ENCODE results near the gene LEFTY1. TPM values are rescaled to one million over a fixed set of nuclear protein-coding genes. Genes with fewer than 3 reads are reported as not detected.

The LEFTY1 gene
- total and polyA plus RNA-seq, 4 donors = 0.42 to 1.4 (median 0.87) TPM

DNA sequence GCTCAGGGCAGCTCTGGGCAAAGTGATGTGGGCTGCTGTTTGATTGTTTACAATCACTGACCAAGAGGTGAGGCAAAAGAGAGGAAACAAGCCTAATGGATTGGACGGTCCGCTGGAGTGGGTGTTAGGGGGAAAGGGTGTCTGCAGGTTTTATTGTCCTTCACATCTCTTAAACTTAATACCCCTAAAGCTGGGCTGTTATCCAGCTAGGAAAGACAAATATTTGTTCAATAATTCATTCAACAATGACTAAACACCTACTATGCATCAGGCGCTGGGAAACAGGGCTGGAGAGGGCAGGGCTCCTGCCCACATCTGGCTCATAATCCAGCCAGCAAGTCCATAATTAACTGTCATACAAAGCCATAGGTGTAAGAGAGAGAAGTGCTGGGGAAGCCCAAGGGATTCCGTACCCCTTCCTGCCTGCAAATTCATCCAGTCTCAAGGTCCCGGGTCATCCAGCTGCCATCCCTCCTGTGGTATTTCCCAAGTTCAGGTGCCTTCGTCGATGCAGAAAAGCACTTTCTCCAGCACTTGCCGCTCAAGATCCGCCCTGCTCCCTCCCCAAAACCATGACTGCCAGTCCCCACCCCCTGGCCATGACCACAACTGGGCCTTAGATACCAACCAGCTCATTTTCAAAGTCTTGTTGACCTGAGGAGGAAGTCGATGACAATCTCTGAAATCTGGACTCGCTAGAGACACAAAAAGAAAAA is 17.4 kb downstream of the LEFTY1 start:
- Histone ChIP-seq H3K27me3 (ENCODE audit: control insufficient read depth in 4 of 4, insufficient read depth in 4 of 4, low read length in 3 of 4) (no peaks in the 10 kb centered on the region), H3K4me3 (ENCODE audit: low read depth in 1 of 3, low read length in 3 of 3) (no peak overlapping the region), H3K9me3 (ENCODE audit: control insufficient read depth in 4 of 4, low read length in 3 of 4) (no peaks in the 10 kb centered on the region), H3K4me1 (ENCODE audit: control insufficient read depth in 4 of 4, insufficient read depth in 4 of 4, low read length in 3 of 4) (no peaks in the 10 kb centered on the region), H3K27ac (ENCODE audit: low read depth in 1 of 2, low read length in 2 of 2) (no peak overlapping the region), H3K9ac (ENCODE audit: low read depth in 1 of 2, low read length in 2 of 2) (no peak overlapping the region), H3K36me3 (ENCODE audit: control insufficient read depth in 4 of 4, insufficient read depth in 3 of 4, low read depth in 1 of 4, low read length in 3 of 4) (peaks cover 7 to 73% (median 51%) of the 10 kb centered on the region in 4 donors)
- DNase-seq (ENCODE audit: low spot score) = no peak
- no peak for TF ChIP-seq CTCF (IDR thresholded peaks at IDR 0.05; ENCODE audit: low read depth, low read length, missing input control)
- no peak for TF ChIP-seq HNF4G (IDR thresholded peaks at IDR 0.05)
- TF ChIP-seq, protein P1, sequence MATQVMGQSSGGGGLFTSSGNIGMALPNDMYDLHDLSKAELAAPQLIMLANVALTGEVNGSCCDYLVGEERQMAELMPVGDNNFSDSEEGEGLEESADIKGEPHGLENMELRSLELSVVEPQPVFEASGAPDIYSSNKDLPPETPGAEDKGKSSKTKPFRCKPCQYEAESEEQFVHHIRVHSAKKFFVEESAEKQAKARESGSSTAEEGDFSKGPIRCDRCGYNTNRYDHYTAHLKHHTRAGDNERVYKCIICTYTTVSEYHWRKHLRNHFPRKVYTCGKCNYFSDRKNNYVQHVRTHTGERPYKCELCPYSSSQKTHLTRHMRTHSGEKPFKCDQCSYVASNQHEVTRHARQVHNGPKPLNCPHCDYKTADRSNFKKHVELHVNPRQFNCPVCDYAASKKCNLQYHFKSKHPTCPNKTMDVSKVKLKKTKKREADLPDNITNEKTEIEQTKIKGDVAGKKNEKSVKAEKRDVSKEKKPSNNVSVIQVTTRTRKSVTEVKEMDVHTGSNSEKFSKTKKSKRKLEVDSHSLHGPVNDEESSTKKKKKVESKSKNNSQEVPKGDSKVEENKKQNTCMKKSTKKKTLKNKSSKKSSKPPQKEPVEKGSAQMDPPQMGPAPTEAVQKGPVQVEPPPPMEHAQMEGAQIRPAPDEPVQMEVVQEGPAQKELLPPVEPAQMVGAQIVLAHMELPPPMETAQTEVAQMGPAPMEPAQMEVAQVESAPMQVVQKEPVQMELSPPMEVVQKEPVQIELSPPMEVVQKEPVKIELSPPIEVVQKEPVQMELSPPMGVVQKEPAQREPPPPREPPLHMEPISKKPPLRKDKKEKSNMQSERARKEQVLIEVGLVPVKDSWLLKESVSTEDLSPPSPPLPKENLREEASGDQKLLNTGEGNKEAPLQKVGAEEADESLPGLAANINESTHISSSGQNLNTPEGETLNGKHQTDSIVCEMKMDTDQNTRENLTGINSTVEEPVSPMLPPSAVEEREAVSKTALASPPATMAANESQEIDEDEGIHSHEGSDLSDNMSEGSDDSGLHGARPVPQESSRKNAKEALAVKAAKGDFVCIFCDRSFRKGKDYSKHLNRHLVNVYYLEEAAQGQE (IDR thresholded peaks at IDR 0.05) = no peak
- no peak for TF ChIP-seq FOXA2 (IDR thresholded peaks at IDR 0.05)
- TF ChIP-seq FOXA1 (IDR thresholded peaks at IDR 0.05) = no peak
- no peak for TF ChIP-seq ATF3 (IDR thresholded peaks at IDR 0.05)
- peak in 1 of 2 donors; percentile 21 for TF ChIP-seq HNF4A (conservative IDR thresholded peaks at IDR 0.05)
- no peak for TF ChIP-seq YY1 (IDR thresholded peaks at IDR 0.05)
- no peak for TF ChIP-seq SP1 (IDR thresholded peaks at IDR 0.05)
- TF ChIP-seq RXRA (IDR thresholded peaks at IDR 0.05) = peak in 1 of 2 donors; percentile 30
- WGBS = 73% methylated on average over 11 of the region's 11 CpGs

DNA sequence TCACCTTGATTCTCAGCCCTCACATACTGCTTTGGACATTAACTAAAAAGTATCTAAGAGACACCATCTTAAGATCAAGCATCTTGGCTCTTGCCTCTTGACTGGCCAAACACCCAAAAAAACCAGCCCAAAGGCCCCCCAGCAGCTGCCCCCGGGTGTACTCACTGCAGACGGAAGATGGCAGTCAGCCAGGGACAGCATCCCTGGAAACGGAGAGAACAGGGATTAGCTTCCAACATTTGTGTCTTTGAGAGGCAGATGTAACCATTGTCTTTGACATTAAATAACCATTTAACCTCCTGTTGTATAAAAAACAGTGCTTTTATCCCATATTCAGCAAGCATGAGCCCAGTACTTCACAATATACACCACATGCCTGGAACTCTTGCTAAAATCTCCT is 18.0 kb downstream of the LEFTY1 start:
- H3K27ac ChIP-seq (ENCODE audit: low read depth in 1 of 2, low read length in 2 of 2) = no peak overlapping the region
- WGBS = 71% methylated on average over 3 of the region's 3 CpGs
- H3K36me3 ChIP-seq (ENCODE audit: control insufficient read depth in 4 of 4, insufficient read depth in 3 of 4, low read depth in 1 of 4, low read length in 3 of 4) = peaks cover 7 to 76% (median 55%) of the 10 kb centered on the region in 4 donors
- no peak overlapping the region for H3K4me3 ChIP-seq (ENCODE audit: low read depth in 1 of 3, low read length in 3 of 3)
- no peaks in the 10 kb centered on the region for H3K9me3 ChIP-seq (ENCODE audit: control insufficient read depth in 4 of 4, low read length in 3 of 4)
- TF ChIP-seq NR2F2 (IDR thresholded peaks at IDR 0.05) (no peak), RXRA (IDR thresholded peaks at IDR 0.05) (no peak), CTCF (IDR thresholded peaks at IDR 0.05; ENCODE audit: low read depth, low read length, missing input control) (no peak), TAF1 (conservative IDR thresholded peaks at IDR 0.05) (no peak)
- no peaks in the 10 kb centered on the region for H3K4me1 ChIP-seq (ENCODE audit: control insufficient read depth in 4 of 4, insufficient read depth in 4 of 4, low read length in 3 of 4)
- no peak for DNase-seq (ENCODE audit: low spot score)
- no peak overlapping the region for H3K9ac ChIP-seq (ENCODE audit: low read depth in 1 of 2, low read length in 2 of 2)
- H3K27me3 ChIP-seq (ENCODE audit: control insufficient read depth in 4 of 4, insufficient read depth in 4 of 4, low read length in 3 of 4) = no peaks in the 10 kb centered on the region
